Left kidney (tissue), 2 donors: ENCODE measurements around the gene GGT7. TPM values are rescaled to one million over a fixed set of nuclear protein-coding genes. Genes with fewer than 3 reads are reported as not detected.
A peak's percentile ranks its signal among the peaks of the same experiment; 100 is the strongest.
"Not testable (repeated sequence)": the region's sequence is repeated elsewhere in the genome, so short reads cannot be mapped to it uniquely, and the experiment has no call there.

Source experiments
- DNase-seq: peaks from one replicate; pipeline ENCODE4 v3.0.0-alpha.2; 2013
- polyA plus RNA-seq: library from polyadenylated mRNA; unstranded; fragments of 120-200 nt; gene quantifications from one replicate; pipeline ENCODE4 v1.2.1, GENCODE V29; 2013; ENCODE audit not compliant: insufficient read length

GGT7 gene
- polyA plus RNA-seq, 1 donor = 27.4 TPM

GRCh38 chr20:34884260-34884659 lies 11.6 kb upstream of the GGT7 start:
- no peak for DNase-seq

GRCh38 chr20:34883809-34884208 lies 11.2 kb upstream of the GGT7 start:
- DNase-seq = no peak

GRCh38 chr20:34883087-34883688 lies 10.5 kb upstream of the GGT7 start:
- no peak for DNase-seq

- DNase-seq = no peak
Observed at GRCh38 chr20:34881689-34882088, 9.0 kb upstream of the GGT7 start.

GRCh38 chr20:34880971-34881370 lies 8.3 kb upstream of the GGT7 start:
- DNase-seq = not testable (repeated sequence)

GRCh38 chr20:34880215-34880850 lies 7.7 kb upstream of the GGT7 start:
- no peak for DNase-seq

GRCh38 chr20:34876406-34877282 lies 4.0 kb upstream of the GGT7 start, which contains the start of gene ACSS2:
ACSS2 (plus strand) TSS chr20:34876612; CDS start chr20:34876646, 34 bp downstream.
- DNase-seq = peak; percentile 93

GRCh38 chr20:34875642-34876405 lies 3.2 kb upstream of the GGT7 start:
- DNase-seq = no peak

- DNase-seq = peak; percentile 77
Observed at GRCh38 chr20:34874094-34874654, 1.5 kb upstream of the GGT7 start.

GRCh38 chr20:34873583-34874093 lies 982 bp upstream of the GGT7 start:
- DNase-seq = no peak

- DNase-seq = no peak
Observed at GRCh38 chr20:34871966-34872621, 562 bp downstream of the GGT7 start.

- no peak for DNase-seq
Observed at GRCh38 chr20:34871320-34871926, 1.2 kb downstream of the GGT7 start.

- no peak for DNase-seq
Observed at GRCh38 chr20:34864216-34864615, 8.4 kb downstream of the GGT7 start.

GRCh38 chr20:34863421-34863965 lies 9.2 kb downstream of the GGT7 start:
- no peak for DNase-seq

- no peak for DNase-seq
Observed at GRCh38 chr20:34862724-34863123, 9.9 kb downstream of the GGT7 start.

GRCh38 chr20:34861386-34862084 lies 11.1 kb downstream of the GGT7 start:
- DNase-seq = no peak

GRCh38 chr20:34859826-34860545 lies 12.7 kb downstream of the GGT7 start:
- no peak for DNase-seq

GRCh38 chr20:34859367-34859766 lies 13.3 kb downstream of the GGT7 start:
- no peak for DNase-seq

GRCh38 chr20:34852298-34852697 lies 20.4 kb downstream of the GGT7 start:
- DNase-seq = no peak
